ENCODE data around the gene PPFIA4.

PPFIA4 gene

DNA sequence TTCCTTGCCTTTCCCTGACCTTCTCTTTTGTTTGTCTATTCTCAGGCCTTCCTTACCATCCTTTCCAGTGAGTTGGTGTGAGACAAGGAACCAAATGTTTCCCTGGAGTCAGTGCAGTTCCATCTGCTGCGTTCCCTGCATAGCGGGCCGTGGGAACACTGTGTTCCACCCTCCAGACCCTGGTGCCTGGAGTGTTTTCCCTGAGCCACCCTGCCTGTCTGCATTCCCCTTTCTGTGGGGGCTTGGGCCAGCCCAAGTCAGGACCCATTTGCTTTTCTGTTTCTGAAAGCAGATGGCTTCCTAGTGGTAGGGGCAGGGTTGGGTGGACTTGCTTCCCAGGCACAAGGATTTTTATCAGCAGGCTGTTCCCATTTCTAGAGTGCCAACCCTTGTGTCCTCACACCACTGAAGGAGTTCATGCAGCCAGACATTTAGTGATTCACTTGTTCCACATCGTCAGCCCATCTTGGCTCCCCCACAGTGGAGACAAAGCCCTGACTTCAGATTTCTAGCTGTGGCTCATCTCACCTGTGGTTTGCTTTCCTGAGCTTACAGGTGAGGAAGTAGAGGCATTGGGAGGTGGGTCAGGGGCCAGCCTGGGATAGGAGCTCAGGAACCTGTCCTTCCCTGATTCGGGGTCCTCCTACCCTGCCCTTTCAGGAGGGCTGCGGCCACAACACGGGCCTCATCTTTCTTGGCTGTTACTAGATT is 73.7 kb downstream of the PPFIA4 start:
- DNase-seq (ENCODE audit: low spot score): no peak

GRCh38 chr1:203100516-203100869 is 74.2 kb downstream of the PPFIA4 start:
- no peak for DNase-seq (ENCODE audit: low spot score)

GRCh38 chr1:203101813-203102634 is 75.7 kb downstream of the PPFIA4 start:
- no peak for DNase-seq (ENCODE audit: low spot score)

DNA sequence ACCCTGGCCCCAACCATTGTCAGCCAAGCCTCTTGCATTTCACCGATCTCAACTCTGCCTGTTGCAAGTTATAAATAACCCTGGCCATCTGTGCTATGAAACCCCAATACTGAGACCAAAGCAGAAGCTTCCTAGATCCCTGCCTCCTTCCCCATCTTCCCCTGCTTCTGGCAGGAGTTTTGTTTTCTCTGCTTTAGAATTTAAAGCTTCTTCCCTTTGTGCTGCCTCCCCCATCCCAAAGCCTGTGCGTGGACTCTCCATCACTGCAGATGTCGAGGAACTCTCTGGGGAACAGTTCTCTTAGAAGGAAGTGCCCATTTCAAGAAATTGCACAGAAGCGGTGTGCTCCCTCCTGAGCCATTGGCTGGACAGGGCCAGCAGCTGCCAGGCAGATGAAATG is 76.9 kb downstream of the PPFIA4 start:
- no peak for DNase-seq (ENCODE audit: low spot score)

GRCh38 chr1:203103829-203104495 is 77.7 kb downstream of the PPFIA4 start:
- DNase-seq (ENCODE audit: low spot score): no peak

DNA sequence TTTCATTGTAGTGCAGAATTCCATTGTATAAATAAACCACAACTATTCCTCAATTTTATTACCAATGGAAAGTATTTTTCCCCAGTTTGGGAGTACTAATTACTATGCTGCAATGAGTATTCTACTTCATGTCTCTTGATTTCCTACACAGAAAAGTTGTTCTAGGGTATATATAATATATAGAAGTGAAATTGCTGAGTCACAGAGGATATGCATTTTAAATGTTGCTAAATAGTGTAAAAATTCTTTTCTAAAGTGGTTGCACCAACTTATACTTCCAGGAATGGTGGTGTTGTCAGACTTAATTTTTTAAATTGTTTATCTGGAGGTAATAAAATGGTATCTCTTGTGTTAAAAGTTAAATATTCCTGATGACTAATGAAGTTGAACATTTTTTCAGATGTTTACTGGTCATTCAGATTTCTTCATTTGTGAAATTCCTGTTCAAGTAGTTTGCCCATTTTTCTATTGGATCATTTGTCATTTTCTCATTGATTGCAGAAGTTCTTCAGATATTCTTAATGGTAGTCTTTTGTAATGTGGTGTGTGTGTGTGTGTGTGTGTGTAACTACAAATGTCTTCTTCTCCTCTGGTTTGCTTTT is 78.6 kb downstream of the PPFIA4 start:
- DNase-seq (ENCODE audit: low spot score): no peak

GRCh38 chr1:203112475-203112874 is 86.2 kb downstream of the PPFIA4 start:
- DNase-seq (ENCODE audit: low spot score): no peak

DNA sequence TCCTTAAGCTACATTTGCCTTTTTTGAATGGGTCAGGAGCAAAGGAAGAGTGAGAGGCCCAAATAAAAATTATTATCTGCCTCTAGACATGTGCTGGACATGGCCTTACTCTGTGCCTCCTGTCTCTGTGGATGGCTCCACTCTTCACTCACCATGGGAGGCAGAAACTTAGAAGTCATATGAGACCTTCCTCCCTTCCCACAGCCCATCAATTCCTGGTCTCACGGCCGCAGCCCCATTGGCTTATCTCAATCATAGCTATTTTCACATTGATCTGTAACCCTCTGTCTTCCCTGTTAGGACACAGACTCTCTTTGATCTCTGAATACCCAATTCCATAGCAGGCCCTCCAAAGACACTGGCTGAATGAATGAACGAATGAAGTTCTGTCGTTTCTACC is 87.0 kb downstream of the PPFIA4 start:
- no peak for DNase-seq (ENCODE audit: low spot score)

- no peak for DNase-seq (ENCODE audit: low spot score)
These were observed 87.9 kb downstream of the PPFIA4 start for GRCh38 chr1:203114202-203114601.

GRCh38 chr1:203116091-203116820 is 90.0 kb downstream of the PPFIA4 start:
- DNase-seq (ENCODE audit: low spot score): no peak

DNA sequence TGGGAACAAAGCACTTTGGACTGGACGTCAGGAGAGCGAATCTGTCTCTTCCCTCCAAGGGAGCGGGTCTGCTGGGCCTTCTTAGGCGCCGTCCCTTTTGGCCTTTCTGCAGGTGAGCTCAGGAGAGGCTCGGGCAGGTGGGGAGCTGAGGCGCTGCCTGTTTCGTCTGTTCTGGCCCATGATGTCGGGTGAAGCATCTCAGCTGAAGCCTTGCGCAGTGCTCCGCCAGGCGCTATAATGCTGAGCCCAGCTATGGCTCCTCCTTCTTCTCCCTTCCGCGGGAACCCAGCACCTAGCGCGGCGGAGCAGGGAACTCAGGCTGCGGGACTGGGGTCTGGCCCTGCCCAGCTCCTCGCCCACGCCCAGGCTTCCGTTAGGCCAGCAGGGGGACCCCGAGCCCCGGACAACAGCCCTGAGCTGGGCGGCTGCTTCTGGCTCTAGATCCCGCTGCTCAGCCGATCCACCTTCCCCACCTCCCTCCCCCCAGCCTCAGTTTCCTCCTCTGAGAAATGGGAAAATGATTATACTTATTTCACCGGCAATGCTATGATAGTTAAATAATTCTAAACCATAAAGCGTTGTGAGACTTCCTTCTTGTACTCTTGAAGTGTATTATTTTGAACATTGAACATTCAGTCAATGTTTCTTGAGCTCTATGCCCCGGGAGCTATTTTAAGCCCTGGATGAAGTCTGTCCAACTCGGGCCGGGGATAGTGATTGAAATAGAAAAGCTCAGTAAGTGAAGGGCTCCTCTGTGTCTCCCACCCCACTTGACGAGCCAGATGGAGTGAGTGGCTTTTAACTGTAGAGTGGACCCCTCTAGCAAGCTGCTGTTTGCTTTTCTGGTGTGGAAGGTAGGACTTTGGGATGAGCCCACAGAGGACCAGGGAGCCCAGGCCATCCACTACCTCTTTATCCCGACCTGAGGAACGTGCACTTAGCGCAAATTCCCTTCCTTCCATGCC is 91.6 kb downstream of the PPFIA4 start:
- DNase-seq (ENCODE audit: low spot score): peak; percentile 69

GRCh38 chr1:203120325-203121153 is 94.2 kb downstream of the PPFIA4 start:
- no peak for DNase-seq (ENCODE audit: low spot score)

DNA sequence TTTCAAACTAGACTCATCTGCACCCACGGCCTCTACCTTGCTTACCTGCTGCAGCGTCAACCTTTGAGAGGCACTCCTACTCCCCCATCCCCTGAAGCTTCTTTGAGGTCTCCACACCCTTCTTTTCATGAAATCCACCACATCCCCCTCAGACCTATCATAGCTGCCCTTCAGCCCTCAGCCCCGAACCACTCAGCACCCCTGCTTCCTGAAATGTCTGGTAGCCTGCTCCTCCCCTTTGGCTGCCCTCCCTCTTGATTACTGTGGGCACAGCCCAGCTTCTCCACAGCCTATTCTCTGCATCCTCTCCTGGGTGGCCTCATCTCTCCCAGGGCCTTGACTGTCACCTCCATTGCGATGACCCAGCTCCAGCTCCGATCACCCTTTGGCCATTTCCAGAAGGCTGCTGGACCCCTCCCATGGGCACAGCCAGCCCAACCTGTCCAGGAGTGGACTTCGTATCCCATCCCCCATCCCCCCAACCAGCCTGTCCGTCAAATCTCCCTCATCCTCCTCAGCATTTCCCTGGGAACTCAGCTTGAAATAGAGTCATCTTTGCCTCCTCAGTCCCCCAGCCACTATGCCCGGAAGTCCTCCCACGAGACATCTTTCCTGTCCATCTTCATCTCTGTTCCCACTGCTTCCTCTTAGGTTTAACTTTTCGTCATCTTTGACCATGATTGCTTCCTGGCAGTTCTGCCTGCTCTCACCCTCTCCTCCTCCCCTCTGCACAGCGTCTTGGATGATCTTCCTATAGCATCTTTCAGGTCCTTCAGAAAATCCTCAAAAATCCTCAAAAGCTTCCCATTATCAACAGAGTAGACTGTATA is 95.1 kb downstream of the PPFIA4 start:
- no peak for DNase-seq (ENCODE audit: low spot score)

GRCh38 chr1:203122159-203122558 is 95.9 kb downstream of the PPFIA4 start:
- DNase-seq (ENCODE audit: low spot score): no peak

GRCh38 chr1:203124011-203124410 is 97.7 kb downstream of the PPFIA4 start:
- DNase-seq (ENCODE audit: low spot score): no peak

- no peak for DNase-seq (ENCODE audit: low spot score)
These were observed 98.4 kb downstream of the PPFIA4 start for GRCh38 chr1:203124546-203125317.

- DNase-seq (ENCODE audit: low spot score): peak; percentile 75
These were observed 100.0 kb downstream of the PPFIA4 start for GRCh38 chr1:203126151-203126865.
